Lung microvascular endothelial cell (primary cell): ENCODE data around the gene MYBPC1. TPM values are rescaled to one million over a fixed set of nuclear protein-coding genes. Genes with fewer than 3 reads are reported as not detected.
A peak's percentile ranks its signal among the peaks of the same experiment; 100 is the strongest.
"Not testable (repeated sequence)": the region's sequence is repeated elsewhere in the genome, so short reads cannot be mapped to it uniquely, and the experiment has no call there.

Experiments
- DNase-seq, 2 donors: peaks; one replicate each; pipeline versions ENCODE4 v3.0.0 to v3.0.0-alpha.2; 2010; ENCODE audit warnings: low read depth in 2 of 2
- total RNA-seq: library from RNA; depleted of rRNA; stranded (reverse); fragments of >200 nt; gene quantifications from 2 replicates; pipeline ENCODE4 v1.2.1, GENCODE V29; 2014

MYBPC1 gene
- total RNA-seq, 1 donor from 2014 or later, result not detected

DNA sequence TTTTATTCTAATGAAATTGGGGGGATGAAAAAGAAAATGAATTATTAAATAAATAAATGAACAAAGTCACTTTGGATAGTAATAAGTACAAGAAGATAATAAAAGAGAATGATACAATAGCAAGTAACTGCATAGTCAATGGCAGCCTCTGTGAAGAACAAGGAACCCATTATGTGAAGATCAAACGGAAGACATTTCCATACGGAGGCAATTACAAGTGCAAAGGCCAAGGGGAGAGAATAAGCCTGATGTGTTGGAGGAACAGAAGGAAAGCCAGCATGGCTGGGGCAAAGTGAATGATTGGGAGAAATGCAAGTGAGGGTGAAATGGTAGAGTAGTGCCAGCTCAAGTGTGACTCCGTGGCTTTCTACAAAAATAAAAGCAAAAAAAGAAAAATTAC is 58.7 kb downstream of the MYBPC1 start:
- no peak for DNase-seq

DNA sequence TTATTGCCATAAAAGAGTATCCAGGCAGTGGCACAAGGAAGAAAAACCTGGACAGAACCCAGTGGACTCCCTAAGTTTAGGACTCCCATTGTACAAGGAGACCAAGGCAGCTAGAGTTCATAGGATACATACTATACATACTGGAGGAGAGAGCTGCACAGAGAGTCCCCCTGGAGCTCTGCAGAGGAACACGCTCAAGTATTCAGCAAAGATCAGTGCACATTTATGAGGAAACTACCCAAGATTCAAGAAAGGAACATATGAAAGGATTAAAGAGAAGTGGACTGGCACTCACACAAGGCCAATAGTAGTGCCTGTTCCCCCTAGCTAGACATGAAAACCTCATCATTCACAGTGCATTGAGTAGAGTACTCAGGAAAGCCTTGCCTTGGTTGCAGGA is 59.7 kb downstream of the MYBPC1 start:
- no peak for DNase-seq

GRCh38 chr12:101655393-101655792 is 60.6 kb downstream of the MYBPC1 start:
- no peak for DNase-seq

DNA sequence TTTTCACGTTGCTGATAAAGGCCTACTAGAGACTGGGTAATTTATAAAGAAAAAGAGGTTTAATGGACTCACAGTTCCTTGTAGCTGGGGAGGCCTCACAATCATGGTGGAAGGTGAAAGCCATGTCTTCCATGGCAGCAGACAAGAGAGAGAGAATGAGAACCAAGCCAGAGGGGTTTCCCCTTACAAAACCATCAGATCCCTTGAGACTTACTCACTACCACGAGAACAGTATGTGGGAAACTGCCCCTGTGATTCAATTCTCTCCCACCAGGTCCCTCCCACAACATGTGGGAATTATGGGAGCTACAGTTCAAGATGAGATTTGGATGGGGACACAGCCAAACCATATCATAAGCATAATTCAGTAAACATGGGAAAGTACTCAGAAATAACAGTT is 65.9 kb downstream of the MYBPC1 start:
- not testable (repeated sequence) for DNase-seq

- no peak for DNase-seq
Measured at GRCh38 chr12:101663298-101663697, 68.5 kb downstream of the MYBPC1 start.

GRCh38 chr12:101664992-101665391 is 70.2 kb downstream of the MYBPC1 start:
- no peak for DNase-seq

DNA sequence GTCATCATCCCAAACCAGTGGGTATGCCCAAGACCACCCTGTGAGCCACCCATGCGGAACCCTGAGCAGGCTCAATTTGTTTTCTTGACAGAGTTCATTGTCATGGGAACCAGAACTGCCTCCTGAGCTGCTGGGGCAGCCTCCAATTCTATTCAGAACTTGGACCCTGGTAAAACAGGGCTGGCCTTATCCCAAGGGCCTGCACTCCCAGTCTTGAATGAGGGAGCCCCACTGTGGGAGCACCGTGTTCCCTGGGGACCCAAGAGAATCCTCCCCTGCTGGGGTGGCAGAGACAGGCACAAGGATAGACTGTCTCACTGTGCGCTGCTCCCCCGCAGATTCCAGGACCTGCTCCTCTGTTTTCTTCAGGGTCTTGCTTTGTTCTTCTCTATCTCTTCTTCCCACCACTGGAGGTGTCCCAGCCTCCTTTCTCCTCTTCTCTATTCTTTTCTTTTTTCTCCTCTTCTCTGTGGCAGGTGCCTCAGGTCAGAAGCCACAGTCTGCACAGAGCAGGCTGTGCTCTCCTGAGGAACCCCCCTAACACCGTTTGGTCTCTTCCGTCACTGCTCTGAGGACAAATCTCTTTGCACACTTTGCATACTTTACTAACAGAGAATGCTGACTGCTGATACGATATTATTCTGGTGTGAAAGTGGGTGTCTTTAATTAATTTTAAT is 71.4 kb downstream of the MYBPC1 start:
- no peak for DNase-seq

- DNase-seq, result no peak
Measured at GRCh38 chr12:101667591-101667990, 72.8 kb downstream of the MYBPC1 start.

- peak; percentile 60 to 63 for DNase-seq
Measured at GRCh38 chr12:101670007-101670671, 75.4 kb downstream of the MYBPC1 start.

- no peak for DNase-seq
Measured at GRCh38 chr12:101671157-101671791, 76.5 kb downstream of the MYBPC1 start.

- DNase-seq, result no peak
Measured at GRCh38 chr12:101671833-101672232, 77.1 kb downstream of the MYBPC1 start.

DNA sequence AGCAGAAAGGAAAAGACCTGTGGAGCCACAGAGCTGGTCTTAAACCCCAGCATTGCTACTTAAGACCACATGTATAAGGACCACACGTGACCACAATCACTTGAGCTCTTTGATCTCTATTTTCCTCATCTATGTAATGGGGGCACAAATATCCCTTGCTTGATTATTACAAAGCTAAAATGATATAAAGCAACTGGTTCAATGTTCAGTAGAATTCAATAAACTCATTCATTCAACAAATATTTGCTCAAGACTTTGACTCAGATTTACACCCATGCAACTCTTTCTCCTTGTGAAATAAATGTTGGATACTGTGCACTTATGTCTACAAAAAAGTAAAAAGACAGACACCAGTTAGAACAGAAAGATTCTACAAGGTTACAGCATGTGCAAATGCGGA is 80.8 kb downstream of the MYBPC1 start:
- no peak for DNase-seq

GRCh38 chr12:101676497-101676896 is 81.7 kb downstream of the MYBPC1 start:
- not testable (repeated sequence) for DNase-seq

GRCh38 chr12:101678081-101678480 is 83.3 kb downstream of the MYBPC1 start:
- DNase-seq, result no peak

- no peak for DNase-seq
Measured at GRCh38 chr12:101680240-101680639, 85.5 kb downstream of the MYBPC1 start.

GRCh38 chr12:101680647-101681046 is 85.9 kb downstream of the MYBPC1 start:
- no peak for DNase-seq

DNA sequence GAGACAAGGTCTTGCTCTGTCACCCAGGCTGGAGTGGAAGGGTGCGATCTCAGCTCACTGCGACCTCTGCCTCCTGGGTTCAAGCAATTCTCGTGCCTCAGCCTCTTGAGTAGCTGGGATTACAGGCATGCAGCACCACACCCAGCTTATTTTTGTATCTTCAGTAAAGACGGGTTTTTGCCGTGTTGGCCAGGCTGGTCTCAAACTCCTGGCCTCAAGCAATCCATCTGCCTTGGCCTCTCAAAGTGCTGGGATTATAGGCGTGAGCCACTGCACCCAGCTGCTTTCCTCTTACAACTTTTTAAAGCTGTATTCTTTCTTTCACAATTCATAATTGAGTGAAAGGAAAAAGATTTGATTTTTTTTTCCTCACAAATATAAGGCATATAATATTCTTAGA is 86.9 kb downstream of the MYBPC1 start:
- DNase-seq, result not testable (repeated sequence)

- DNase-seq, result no peak
Measured at GRCh38 chr12:101685092-101685491, 90.3 kb downstream of the MYBPC1 start.

DNA sequence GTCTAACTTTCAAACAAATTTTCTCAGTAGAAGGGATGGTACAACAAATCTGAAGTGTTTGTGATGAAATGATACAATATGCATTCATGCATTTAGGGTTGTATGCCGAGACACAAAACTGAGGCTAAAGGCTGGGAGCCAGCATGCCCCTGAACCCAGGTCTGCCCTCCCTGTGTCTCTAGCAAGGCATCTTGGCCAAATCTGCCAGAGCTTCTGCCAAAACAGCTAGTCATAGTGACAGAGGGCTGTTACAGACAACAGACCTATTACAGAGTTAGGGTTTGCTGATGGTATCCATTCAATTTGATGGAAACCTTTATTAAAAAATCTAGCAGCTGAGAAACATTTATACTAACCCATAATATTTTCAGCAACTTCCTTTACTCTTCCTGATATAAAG is 91.4 kb downstream of the MYBPC1 start:
- DNase-seq, result no peak

DNA sequence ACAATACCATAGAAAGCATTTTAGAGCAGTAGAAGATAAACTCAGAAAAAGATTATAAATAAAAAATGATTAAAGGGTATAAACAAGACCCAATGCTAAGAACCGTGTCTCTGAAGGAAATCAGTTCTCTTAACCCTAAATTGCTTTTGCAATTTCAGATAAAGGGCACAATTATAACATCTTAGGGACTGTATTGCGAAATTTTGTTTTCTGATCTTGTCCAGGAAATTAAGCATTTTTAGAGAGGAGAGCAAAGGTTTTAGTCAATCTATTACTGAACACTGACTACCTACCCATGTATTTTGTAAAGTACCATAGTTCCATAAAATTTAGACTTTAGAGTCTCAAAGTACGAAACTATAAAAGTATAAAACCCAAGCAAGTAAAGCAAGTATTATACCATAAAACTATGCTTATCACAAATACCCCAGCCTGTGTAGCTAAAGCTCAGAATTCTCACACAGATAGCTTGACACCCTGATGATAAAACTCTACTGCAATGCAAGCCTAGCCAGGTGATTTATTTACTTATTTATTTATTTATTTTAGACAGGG is 95.8 kb downstream of the MYBPC1 start:
- no peak for DNase-seq

GRCh38 chr12:101691503-101692096 is 96.8 kb downstream of the MYBPC1 start:
- DNase-seq, result no peak

DNA sequence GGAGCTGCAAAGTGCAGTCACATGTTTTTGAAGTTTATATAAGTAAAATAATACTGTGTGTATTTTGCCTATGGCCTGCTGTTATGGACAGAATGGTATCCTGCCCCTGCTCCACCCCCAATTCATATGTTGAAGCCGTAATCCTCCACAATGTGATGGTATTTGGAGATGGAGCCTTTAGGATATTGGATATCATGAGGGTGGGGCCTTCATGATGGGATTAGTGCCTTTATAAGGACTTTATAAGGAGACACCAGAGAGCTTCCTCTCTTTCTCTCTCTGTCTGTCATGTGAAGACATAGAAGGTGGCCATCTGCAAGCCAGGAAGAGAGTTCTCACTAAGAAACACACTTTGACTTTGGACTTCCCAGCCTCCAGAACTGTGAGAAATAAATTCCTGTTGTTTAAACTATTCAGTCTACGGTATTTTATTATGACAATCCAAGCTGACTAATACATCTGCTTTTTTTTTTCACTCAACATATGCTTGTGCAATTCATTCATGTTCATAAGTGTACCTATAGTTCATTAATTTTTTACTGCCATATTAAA is 99.6 kb downstream of the MYBPC1 start:
- no peak for DNase-seq
